Calu3 (cell line): ENCODE data around the gene NFATC3. TPM values are rescaled to one million over a fixed set of nuclear protein-coding genes. Genes with fewer than 3 reads are reported as not detected.
A peak's percentile ranks its signal among the peaks of the same experiment; 100 is the strongest.

ENCODE experiments used
- BruUV-seq: library from RNA; stranded (reverse); fragments of 400-500 nt; replicated peaks from 2 replicates; lab custom pipeline; 2021; lab: Mats Ljungman, UMichigan
- CTCF ChIA-PET: fragments of 300-600 bp; sonication (Branson Sonifier 250); formaldehyde crosslinking; loops from one replicate; lab custom pipeline; 2022; ENCODE audit warnings: antibody characterized with exemption; lab: Charles Lee
- DNase-seq: peaks from one replicate; pipeline ENCODE4 v3.0.0; 2022
- H3K27ac Mint-ChIP-seq: one replicate; pipeline ENCODE4 v1.8.0; 2022; ENCODE audit warnings: mixed read lengths; ENCODE audit not compliant: unreplicated experiment
- H3K27me3 Mint-ChIP-seq: one replicate; pipeline ENCODE4 v1.8.0; 2022; ENCODE audit warnings: mixed read lengths; ENCODE audit not compliant: unreplicated experiment
- H3K36me3 Mint-ChIP-seq: one replicate; pipeline ENCODE4 v1.8.0; 2022; ENCODE audit warnings: mild to moderate bottlenecking, moderate library complexity, mixed read lengths; ENCODE audit not compliant: insufficient read depth, unreplicated experiment
- H3K4me1 Mint-ChIP-seq: one replicate; pipeline ENCODE4 v1.8.0; 2022; ENCODE audit warnings: mild to moderate bottlenecking, low read depth, mixed read lengths; ENCODE audit not compliant: unreplicated experiment
- H3K4me3 Mint-ChIP-seq: one replicate; pipeline ENCODE4 v1.8.0; 2022; ENCODE audit warnings: mild to moderate bottlenecking, low read depth, moderate library complexity, mixed read lengths; ENCODE audit not compliant: unreplicated experiment
- H3K9me3 Mint-ChIP-seq: one replicate; pipeline ENCODE4 v1.8.0; 2022; ENCODE audit warnings: low read depth, mixed read lengths; ENCODE audit not compliant: unreplicated experiment
- CTCF ChIP-seq: fragments of 200-600 bp; IDR thresholded peaks from one replicate; pipeline ENCODE4 v1.8.0; 2022; ENCODE audit warnings: antibody characterized with exemption; ENCODE audit not compliant: unreplicated experiment
- intact Hi-C: fragments of 100-400 bp; cut with micrococcal nuclease; formaldehyde crosslinking; loops from one replicate; pipeline ENCODE4 v1.10.0; 2022; ENCODE audit not compliant: unreplicated experiment
- total RNA-seq: library from RNA; stranded (reverse); gene quantifications from 2 replicates; pipeline ENCODE4 v1.2.3, GENCODE V29; 2022

Gene NFATC3
- total RNA-seq, 1 experiment from 2014 or later, result 39.3 TPM

- TF ChIP-seq CTCF, result no peak
- Mint-ChIP-seq H3K27ac (no peak overlapping the region), H3K36me3 (peaks cover 19% of the 10 kb centered on the region), H3K4me3 (no peak overlapping the region), H3K9me3 (no peaks in the 10 kb centered on the region), H3K27me3 (no peaks in the 10 kb centered on the region), H3K4me1 (peaks cover 14% of the 10 kb centered on the region)
- BruUV-seq, result no TSS peak
- DNase-seq, result no peak
- CTCF ChIA-PET, result no interaction called here
- intact Hi-C loops, result no loop called here
Observed at GRCh38 chr16:68253721-68254120, 168.6 kb downstream of the NFATC3 start.

DNA sequence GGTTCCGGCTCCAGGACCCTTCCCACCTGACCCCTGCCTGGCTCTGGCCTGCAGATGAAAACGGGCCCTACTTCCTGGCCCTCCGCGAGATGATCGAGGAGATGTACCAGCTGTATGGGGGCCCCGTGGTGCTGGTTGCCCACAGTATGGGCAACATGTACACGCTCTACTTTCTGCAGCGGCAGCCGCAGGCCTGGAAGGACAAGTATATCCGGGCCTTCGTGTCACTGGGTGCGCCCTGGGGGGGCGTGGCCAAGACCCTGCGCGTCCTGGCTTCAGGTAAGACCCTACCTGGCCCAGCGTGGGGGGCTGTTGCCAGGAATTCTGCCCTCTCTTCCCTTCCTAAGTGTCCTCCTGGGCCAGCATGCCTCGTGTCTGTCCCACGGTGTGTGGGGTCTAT lies 170.5 kb downstream of the NFATC3 start:
- H3K27me3 Mint-ChIP-seq, result no peaks in the 10 kb centered on the region
- H3K9me3 Mint-ChIP-seq, result no peaks in the 10 kb centered on the region
- CTCF ChIA-PET, result no interaction called here
- no peak for DNase-seq
- TF ChIP-seq CTCF, result no peak
- H3K4me3 Mint-ChIP-seq, result no peak overlapping the region
- intact Hi-C loops, result no loop called here
- peaks cover 8% of the 10 kb centered on the region for H3K36me3 Mint-ChIP-seq
- peaks cover 14% of the 10 kb centered on the region for H3K4me1 Mint-ChIP-seq
- no TSS peak for BruUV-seq
- H3K27ac Mint-ChIP-seq, result no peak overlapping the region

- no peak overlapping the region for H3K4me3 Mint-ChIP-seq
- CTCF ChIA-PET, result interaction anchor here (0.6 to 1.3 kb wide), 3 partner anchors 12 to 363 kb away, joined by 3 to 5 read pairs (median 4); partner anchors contain the start of genes PLA2G15, PRMT7 and SLC7A6OS
- TF ChIP-seq CTCF, result no peak
- no peaks in the 10 kb centered on the region for H3K9me3 Mint-ChIP-seq
- no peak overlapping the region for H3K27ac Mint-ChIP-seq
- H3K27me3 Mint-ChIP-seq, result no peaks in the 10 kb centered on the region
- DNase-seq, result no peak
- H3K36me3 Mint-ChIP-seq, result no peaks in the 10 kb centered on the region
- BruUV-seq, result no TSS peak
- intact Hi-C loops, result no loop called here
- H3K4me1 Mint-ChIP-seq, result peaks cover 14% of the 10 kb centered on the region
Observed at GRCh38 chr16:68257251-68257905, 172.2 kb downstream of the NFATC3 start.

DNA sequence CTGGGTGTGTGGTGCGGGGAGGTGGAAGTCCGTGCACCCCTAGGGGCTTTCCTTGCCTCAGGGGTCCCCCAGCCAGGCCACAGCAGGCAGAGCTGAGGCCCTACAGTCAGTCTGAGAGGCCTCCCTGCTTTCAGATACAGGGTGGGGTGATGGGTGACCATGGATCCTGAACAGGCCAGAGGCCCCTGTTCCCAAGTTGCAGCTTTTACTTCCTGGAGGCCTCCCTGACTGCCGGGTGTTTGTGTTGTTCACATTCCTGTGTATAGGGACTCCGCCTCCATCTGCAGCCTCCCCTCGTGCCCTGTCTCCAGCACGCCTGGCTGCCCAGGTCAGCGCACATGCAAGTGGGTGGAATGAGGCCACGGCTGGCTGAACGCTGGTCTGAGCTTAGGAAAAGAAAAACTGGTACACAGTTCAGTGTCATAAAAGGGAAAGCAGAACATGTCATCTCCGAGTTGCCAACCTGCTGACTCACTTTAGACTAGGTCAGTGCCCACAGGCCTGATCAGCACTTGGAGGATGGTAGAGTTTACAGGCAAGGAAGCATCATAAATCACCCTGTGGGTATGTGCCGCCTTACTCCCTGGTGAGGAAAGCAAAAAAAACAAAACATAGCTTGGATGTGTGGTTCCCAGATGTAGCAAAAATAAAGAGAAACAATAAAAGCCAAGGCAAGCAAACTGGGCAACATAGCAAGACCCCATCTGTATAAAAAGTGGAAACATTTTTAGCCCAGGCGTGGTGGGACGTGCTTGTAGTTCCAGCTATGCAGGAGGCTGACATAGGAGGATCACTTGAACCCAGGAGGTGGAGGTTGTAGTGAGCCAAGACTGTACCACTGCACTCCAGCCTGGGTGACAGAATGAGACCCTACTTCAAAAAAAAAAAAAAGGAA lies 173.0 kb downstream of the NFATC3 start:
- BruUV-seq, result no TSS peak
- H3K27ac Mint-ChIP-seq, result peak overlapping the region; percentile 6
- peak; percentile 48 for DNase-seq
- H3K4me3 Mint-ChIP-seq, result no peak overlapping the region
- H3K27me3 Mint-ChIP-seq, result no peaks in the 10 kb centered on the region
- peaks cover 18% of the 10 kb centered on the region for H3K4me1 Mint-ChIP-seq
- TF ChIP-seq CTCF, result no peak
- no peaks in the 10 kb centered on the region for H3K9me3 Mint-ChIP-seq
- intact Hi-C loops, result no loop called here
- CTCF ChIA-PET, result interaction anchor here (0.6 to 1.3 kb wide), 3 partner anchors 13 to 362 kb away, joined by 3 to 5 read pairs (median 4); partner anchors contain the start of genes PLA2G15, PRMT7 and SLC7A6OS
- peaks cover 2% of the 10 kb centered on the region for H3K36me3 Mint-ChIP-seq
